Stimulated activated naive CD4-positive, alpha-beta T cell (primary cell): ENCODE results near the gene OR4E2.
"Not testable (repeated sequence)": the region's sequence is repeated elsewhere in the genome, so short reads cannot be mapped to it uniquely, and the experiment has no call there.

ENCODE experiments used
- DNase-seq, 6 experiments: peaks; one replicate each; lab custom pipeline; 2025; lab: John Stamatoyannopoulos, UW

Gene OR4E2

DNA sequence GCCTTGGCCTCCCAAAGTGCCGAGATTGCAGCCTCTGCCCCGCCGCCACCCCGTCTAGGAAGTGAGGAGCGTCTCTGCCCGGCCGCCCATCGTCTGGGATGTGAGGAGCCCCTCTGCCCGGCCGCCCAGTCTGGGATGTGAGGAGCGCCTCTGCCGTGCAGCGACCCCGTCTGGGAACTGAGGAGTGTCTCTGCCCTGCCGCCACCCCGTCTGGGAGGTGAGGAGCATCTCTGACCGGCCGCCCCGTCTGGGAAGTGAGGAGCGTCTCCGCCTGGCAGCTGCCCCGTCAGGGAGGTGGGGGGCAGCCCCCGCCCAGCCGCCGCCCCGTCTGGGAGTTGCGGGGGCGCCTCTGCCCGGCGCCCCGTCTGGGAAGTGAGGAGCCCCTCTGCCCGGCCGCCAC is 44.0 kb downstream of the OR4E2 start:
- not testable (repeated sequence) for DNase-seq

DNA sequence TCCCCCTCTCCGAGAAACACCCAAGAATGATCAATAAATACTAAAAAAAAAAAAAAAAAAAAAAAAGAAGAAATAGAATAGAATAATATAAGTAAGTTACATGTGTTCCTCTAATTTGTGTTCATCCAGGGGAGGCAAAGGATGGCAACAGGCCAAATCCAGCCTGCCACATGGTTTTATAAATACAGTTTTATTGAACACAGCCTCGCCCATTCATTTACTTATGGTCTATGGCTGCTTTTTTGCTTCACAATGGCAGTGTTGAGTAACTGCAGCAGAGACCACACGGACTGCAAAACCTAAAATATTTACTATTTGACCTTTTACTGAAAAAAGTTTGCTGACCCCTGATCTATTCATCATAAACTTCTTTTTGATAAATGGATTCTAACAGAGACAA is 44.9 kb downstream of the OR4E2 start:
- DNase-seq = not testable (repeated sequence)

DNA sequence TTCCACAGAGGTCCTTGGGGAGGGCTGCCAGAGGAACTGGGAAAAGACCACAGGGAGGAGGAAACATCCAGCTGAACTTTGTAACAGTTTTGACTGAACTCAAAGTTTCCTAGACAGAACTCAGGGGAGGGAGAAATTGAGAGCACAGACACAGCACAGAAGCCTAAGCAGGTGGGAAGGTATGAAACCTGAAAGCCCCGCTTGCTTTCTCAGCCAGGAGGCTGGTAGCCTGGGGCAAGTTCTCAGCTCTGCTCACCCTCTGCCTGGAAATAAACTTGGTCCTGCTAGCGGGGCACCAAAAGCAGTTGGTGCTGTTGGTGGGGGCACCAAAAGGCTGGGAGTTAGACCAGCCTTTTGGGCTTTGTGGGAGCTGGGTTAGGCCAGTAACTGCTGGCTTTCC is 45.9 kb downstream of the OR4E2 start:
- no peak for DNase-seq

DNA sequence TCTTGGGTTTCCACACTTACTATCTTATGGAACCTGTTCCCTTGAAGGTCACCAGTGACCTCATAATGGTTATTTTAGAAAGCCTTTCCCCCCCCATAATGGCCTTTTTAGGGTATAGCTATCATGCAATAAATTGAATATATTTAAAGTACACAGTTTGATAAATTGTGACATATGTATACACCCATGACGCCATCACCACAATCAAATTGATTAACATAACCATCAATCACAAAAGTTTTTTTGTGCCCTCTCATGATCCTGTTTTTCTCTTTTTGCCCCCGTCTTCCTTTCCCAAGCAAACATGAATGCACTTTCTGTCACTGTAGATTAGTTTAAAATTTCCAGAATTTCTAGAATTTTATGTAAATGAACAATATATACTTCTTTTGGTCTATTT is 48.7 kb downstream of the OR4E2 start:
- no peak for DNase-seq

DNA sequence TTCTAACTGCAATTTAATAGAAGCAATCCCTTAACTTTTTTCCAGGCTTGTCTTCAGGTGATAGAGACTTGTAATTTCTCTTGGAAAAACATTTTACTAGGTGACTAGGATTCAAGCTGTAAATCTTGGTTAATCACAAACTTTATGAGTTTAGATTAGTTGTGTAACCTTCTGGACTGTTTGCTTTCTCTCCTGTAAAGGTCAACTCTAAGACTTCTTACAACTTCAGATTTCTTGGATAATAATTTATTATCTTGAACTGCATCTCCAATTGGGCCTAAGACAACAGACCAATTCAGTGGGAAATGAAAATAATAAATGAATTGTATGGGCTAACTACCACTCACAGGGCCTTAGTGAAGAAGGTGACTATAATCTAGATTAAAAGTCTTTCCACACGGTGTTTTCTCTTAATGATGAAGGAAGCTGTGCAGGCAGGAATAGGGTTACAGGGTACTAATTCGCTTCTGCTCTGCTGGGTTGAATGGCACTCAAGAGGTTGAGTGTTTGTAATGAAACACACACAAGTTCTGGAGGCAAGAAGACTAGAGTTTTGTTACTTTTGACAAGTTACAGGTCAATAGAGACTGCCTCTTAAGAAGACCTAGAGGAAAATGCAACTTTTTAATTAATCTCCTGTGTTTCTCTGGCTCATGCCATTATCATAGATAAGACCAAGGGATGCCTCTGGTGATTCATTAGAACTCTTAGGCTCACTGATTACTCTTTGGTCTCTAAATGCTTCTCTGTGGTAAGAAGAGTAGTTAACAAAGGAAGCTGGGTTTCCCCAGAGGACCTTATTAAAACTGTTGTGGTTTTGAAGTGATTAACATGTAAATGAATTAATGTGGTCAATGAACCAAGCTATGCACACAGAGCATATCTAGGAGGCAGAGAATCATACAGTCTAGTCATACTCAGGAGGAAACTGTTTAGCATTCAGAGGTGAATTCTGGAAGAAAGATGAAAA is 50.0 kb downstream of the OR4E2 start:
- DNase-seq = no peak

DNA sequence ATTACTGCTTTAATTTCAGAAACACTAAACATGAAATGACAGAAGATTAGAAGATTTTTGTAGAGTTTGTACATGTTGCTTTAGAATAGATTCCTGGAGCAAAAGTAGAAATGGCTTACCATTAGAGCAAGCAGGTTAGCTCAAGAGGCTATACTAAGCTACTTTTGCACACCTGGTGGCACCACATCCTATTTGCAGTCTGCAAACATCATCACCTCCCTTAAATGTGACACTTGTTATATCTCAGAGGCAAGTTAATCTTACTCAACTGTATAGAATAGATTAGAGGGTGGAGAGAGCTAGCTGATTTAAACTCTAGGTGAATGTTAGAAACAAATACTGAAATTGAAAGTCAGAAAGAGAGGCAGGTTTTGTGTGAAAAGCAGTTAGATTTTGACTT is 50.7 kb downstream of the OR4E2 start:
- DNase-seq = no peak

DNA sequence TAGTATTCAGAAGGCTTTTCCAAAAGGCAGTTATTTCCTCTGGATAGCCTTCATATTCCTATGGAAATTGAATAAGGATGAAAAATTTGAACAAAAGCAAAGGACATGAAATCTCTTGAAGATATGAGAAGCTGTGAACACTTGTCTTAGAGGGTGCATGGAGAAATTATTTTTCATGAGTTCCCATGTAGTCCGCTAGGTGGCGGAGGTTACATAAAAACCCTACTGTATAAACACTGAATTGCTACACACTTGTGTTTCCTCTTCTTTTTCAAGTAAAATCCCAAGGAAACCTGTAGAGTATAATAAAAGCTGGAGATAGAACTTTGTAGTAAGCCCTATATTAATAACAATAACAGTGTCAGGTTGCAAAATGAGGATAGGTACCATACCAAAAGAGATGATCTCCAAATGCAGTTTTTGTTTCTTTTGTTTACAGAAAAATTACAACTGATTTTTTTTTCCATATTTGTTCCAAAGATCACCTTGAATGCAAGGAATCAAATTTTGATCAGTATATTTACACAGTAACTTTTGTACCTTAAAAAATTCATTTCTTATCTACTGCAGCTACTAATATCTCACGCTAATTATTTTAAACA is 57.8 kb downstream of the OR4E2 start:
- peak in 3 of 6 experiments; percentile 14 to 37 (median 27) for DNase-seq

DNA sequence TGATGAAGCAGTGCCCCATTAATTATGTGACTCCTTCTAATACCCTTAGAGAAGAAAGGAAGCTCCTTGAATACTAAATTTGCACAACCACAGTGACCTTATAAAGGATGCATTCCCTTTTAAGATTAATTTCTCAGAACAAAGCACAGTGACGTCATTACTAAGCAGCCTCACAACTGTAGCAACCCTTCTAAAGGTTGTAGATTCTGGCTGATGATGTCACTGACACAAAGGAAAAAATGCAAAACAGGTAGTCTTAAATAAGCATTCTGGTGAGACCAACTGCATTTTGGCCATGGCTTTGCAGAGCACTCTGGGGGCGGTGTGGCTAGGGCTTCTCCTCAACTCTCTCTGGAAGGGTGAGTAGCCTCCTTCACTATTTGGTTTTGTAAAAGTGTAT is 58.4 kb downstream of the OR4E2 start:
- DNase-seq = peak in 2 of 6 experiments; percentile 13 to 19

DNA sequence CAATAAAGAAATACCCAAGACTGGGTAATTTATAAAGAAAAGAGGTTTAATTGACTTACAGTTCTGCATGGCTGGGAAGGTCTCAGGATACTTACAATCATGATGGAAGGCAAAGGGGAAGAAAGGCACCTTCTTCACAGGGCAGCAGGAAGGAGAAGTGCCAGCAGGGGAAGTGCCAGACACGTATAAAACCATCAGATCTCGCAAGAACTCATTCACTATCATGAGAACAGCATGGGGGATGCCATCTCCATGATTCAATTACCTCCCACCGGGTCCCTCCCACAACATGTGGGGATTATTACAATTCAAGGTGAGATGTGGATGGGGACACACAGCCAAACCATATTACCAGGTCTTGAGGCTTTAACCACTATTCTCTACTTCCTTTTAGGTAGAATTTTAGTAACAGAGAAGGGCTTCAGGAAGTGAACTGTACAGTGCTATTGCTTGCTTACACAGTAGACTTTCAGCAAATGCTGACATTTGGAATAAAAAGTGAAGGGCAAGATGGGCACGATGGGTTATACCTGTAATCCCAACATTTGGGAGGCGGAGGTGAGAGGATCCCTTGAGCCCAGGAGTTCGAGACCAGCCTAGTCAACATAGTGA is 60.8 kb downstream of the OR4E2 start:
- DNase-seq = no peak
